Measurements from ENCODE around the gene GSTA3.
"Not testable (repeated sequence)": the region's sequence is repeated elsewhere in the genome, so short reads cannot be mapped to it uniquely, and the experiment has no call there.

Gene GSTA3

DNA sequence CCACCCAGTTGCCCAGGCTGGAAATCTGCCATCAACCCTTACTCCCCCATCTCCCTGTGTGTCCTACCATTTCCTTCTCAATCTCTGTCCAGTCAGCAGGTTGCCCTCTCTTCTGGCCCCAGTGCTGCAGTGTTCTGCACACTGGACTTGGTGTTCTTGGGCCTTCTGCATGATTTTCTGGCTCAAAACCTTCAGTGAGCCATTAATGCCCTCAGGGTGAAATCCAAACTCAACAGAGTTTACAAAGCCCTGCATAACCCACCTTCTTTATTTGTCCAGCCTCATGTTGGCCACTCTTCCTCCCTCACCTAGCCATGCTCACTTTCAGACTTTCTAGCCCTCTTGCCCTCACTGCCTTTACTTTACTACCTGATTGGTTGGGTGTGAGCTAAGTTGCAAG lies 5.0 kb upstream of the GSTA3 start:
- DNase-seq (ENCODE audit: low spot score) = no peak
- no peak for FAIRE-seq

DNA sequence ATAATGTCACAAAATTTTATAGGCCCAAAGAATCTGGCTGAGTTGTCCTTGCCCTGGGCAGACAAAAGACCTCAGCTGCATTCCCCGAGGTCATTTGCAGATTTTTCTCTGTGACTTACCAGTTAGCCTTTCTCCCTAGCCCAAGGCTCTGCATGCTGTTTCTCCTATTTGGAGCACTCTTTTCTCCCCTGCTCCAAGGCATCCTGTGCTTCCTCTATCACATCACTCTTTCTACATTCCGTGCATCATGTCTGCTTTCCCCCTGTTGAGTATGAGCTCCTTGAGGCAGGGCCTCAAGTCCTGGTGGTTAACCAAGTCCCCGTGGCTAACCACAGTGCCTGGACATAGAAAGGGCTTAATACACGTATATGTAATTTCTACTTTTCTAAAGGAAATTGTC lies 593 bp upstream of the GSTA3 start:
- no peak for FAIRE-seq
- no peak for DNase-seq (ENCODE audit: low spot score)

DNA sequence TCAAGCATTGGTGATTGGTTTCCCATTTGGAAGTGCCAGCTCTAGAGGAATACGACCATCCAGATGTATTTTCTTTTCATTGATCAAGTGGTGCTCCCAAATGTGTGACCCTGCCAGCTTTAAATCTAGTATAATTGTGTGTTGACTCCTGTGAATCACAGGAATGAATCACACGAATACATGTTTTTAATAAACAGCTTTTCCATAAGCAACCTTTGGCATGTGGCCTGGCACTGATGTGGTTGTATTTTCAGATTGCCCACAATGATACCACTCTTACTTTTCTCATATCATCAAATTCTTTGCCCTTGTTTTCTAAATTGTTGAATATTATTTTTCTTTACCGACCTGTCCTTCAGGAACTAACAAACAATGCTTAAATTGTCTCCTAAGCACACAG lies 367 bp downstream of the GSTA3 start:
- DNase-seq (ENCODE audit: low spot score) = no peak
- no peak for FAIRE-seq

DNA sequence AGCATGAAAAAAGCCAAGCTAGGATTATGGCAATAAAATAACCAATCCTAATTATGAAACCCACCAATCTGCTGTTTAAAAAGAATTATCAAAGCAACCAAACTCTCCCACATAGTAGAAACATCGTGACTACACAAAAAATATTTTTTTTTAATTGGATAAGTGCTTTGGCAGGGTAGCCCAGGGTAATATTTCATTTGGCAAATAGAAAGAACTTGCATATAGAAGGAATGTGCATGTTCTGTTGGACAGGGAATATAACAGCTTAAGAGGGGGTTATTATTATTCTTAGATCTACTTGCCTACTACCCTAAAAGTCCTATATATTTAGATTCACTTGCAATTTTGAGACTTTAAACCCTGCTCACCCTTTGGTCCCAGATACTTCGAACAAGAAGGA lies 972 bp downstream of the GSTA3 start:
- FAIRE-seq = no peak
- no peak for DNase-seq (ENCODE audit: low spot score)

DNA sequence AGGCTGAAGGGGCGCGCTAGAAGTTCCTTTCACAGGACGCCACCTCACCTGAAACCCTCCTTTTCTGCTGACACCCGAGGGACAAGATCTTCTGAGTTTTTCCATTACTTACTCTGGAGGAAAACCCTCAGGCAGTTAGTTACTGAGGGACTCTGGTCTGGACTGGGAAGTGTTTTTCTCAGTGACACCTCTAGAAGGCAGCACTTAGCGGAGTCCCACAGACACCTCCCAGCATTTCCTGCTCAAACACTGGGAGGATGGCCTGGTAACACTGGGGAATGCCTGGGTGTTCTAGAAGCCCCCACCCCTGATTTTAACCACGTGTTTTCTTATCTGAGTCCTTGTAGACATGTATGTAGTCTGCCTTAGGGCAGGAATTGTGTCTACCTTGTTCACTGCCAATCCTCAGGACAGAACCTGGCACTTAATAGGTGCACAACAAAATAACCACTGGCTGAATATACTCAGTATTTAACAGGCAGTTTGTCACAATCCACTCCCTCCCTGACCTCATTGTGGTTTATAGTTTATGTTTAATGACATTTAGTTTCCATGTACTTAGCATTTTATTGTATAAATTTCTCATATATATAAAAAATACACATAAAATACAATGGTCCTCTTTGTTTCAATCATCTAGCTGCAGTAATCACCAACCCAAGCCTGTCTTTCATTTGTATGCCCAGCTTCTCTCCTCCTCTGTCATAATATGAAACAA lies 4.8 kb downstream of the GSTA3 start:
- no peak for FAIRE-seq
- DNase-seq (ENCODE audit: low spot score) = no peak

DNA sequence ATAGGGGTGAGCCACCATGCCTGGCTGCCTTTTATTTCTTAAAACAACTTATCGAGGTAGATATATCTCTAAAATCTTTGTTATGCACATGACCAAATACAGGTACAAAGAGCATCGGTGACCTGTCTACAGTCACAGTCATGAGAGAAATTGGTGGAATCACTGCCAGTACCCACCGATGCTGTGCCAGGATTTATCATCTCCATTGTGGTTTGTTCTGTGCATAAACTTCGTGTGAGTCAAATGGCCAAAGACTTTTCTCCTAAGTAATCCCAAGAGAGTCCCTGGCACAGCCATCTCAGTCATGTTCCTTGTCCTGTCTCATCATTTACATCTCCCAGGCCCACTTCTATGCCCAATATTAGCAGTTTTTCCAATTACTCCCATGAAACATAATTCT lies 9.0 kb downstream of the GSTA3 start:
- DNase-seq (ENCODE audit: low spot score) = no peak
- FAIRE-seq = no peak

DNA sequence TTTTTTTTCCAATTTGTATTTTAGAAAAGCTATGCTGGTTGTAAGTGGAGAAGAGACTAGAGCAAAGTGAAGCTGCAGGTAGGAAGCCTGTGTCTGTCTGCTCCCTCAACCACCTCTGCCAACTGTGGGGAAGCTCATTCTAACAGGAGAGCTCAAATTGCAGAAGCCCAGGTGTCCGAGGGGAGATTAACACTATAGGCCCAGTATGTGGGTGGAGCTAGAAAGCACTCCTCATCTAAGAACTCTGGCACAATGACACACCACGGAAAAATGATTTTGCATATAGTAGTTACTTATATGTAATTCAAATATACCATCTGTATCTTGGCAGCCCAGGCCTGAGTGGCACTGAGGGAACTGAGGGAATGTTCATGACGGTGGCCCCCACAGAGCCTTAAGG lies 13.7 kb downstream of the GSTA3 start:
- not testable (repeated sequence) for DNase-seq (ENCODE audit: low spot score)
- peak; percentile 81 for FAIRE-seq

DNA sequence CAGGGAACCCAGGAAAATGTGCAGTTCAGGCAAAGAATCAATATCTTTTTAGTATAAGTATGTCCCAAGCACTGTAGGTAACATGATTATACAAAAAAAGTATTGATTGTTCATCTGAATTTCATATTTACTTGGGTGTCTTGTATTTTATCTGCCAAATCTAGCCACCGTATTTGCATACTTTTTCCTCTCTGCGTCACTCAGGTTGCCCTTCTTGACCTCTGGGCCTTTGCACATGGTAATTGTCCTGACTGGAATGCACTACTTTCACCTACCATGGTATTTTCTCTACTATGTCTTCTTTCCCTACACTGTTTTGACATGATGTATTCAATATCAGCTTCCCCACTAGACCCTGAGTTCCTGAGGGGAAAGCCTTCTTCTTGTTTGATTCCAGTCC lies 15.2 kb downstream of the GSTA3 start:
- DNase-seq (ENCODE audit: low spot score) (no peak), FAIRE-seq (no peak)

DNA sequence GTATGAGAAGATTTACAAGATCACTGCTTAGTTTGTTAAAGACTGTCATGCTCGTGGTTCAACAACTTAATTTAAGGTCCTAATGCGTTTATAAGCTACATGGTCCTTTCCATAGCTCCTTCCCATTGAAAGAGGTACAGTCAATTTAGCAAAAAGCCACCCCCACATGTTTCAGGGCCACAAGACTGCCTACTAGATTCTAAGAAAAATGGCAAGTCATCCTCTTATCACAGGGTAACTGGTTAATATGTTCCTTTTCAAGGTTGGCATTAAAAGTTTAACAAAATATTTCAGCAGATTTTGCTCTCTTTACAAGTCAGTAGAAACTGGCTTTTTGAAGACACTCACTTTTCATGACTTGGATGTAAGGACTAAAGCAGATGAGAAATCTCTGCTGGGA lies 15.7 kb downstream of the GSTA3 start:
- DNase-seq (ENCODE audit: low spot score) = no peak
- no peak for FAIRE-seq

DNA sequence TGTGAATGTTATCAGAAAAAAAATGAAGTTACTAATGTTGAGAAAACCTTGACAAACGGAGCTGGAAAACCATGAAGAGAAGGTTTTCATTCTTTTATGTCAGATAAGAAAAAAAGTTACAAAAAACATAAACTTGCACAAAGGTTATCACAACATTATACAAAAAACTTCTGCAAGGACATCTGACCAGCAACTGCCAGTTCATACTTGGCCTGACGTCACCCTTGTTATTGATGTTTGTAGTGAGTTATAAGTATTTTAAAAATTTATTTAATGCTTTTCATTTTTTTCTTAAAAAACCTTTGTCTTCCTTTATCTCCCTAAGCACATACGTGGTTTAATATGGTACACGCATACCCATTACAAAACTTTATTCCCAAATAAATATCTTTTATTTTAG lies 16.3 kb downstream of the GSTA3 start:
- no peak for DNase-seq (ENCODE audit: low spot score)
- FAIRE-seq = no peak

DNA sequence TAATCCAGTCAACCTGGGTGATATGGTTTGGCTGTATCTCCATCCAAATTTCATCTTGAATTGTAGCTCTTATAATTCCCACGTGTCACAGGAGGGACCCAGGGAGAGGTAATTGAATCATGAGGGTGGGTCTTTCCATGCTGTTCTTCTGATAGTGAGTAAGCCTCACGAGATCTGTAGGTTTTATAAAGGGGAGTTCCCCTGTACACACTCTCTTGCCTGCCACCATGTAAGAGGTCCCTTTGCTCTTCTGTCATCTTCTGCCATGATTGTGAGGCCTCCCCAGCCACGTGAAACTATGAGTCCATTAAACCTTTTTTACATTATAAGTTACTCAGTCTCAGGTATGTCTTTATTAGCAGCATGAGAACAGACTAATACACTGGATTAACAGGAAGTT lies 19.5 kb downstream of the GSTA3 start:
- DNase-seq (ENCODE audit: low spot score) = no peak
- no peak for FAIRE-seq

DNA sequence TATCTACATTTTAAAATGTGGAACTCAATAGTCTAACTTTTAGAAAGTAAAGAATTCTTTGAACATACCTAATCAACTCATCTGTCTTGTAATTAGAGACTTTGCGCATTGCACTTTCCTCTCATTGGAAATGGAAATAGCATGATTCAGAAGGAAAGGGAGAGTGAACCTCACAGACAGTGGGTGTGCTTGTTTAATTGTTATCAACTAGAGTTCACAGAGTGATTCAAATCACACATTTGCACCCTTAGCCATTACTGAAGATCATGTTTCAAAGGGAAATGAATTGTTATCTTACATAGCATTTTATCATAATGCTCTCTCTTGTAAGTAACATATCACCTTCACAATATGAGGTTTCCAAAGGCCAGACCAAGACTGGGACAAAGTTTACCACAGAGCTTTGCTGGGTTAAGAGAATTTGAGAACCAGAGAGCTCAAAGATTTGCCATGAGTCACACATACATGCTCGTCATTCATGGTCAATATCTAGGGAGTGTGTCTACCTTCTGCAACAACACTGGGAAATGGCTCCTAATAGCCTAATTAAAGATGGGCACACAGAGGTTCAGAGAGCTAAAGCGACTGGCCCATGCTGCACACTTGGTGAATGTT lies 21.5 kb downstream of the GSTA3 start:
- DNase-seq (ENCODE audit: low spot score) = no peak
- no peak for FAIRE-seq

DNA sequence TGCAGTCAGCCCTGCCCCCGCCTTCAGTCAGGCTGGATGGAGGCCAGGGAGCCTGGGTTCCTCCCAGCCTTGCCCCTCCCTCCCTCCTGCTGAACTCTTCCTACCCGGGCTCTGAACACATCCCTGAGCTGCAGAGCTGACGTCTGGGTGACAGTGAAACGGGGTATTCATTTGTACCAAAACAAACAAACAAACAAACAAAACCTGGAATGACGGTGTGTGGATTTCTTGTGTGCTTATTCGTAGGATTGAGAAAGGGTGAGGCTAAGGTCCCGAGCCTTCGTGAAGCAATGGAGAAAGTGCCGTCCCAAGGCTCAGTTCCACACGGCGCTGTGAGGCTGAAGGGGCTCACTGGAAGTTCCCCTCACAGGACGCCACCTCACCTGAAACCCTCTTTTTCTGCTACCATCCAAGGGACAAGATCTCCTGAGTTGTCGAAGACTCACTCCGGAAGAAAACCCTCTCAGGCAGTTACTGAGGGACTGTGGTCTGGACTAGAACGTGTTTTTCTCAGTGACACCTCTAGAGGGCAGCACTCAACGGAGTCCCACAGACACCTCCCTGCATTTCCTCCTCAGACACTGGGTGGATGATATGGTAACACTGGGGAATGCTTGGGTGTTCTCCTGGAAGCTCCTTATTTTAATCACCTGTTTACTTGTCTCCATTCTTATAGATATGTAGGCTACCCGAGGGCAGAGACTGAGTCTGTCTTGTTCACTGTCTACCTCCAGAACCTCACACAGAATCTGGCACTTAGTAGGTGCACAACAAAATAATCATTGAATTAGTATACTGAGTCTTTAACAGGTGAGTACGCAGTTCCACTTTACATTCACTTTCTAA lies 27.3 kb downstream of the GSTA3 start:
- DNase-seq (ENCODE audit: low spot score) (peak; percentile 90), FAIRE-seq (peak; percentile 74)

DNA sequence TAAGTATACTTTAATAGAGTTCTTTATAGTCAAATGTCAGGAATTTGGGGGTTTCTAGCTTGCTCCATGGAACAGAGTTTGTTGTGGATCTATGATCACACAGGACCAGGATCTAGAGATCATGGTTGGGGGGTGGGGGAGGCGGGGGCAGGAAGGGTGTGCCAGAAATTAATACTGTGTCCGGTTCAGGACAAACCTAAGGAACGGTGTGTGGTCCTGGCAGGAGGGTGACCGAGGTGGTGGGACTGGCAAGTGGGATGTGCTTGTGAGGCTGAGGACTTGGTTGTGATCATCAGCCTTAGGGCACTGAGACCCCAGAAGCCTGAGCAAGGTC lies 27.9 kb downstream of the GSTA3 start:
- DNase-seq (ENCODE audit: low spot score) (peak; percentile 35), FAIRE-seq (no peak)

DNA sequence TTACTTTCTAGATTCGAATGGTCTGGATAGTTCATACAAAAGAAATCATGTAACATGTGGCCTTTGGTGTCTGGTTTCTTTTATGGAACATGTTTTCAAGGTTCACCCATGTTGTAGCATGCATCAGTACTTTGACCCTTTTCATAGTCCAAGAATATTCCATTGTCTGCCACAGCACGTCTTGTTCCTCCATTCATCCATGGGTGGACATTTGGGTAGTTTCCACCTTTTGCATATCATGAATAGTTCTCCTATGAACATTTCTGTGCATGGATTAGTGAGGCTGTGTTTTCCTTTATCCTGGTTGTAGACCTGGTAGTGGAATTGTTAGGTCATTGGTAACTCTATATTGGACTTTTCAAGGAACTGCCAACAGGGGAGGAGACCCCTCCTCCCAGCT lies 31.7 kb downstream of the GSTA3 start:
- DNase-seq (ENCODE audit: low spot score) = no peak
- FAIRE-seq = no peak

DNA sequence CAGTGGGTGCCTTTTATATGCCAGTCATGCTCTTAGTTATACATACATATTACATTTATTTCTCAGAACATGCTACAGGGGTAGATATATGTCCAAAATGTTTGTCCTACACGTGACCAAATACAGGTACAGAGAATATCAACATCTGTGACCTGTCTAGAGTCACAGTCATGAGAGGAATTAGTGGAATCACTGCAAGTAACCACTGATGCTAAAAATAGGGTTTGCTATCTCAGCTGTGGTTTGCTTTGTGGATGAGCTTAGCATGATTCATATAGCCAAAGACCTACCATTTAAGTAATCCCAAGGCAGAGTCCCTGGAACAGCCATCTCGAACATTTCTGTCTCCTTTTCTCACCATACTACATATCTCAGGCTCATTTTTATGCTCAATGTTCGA lies 32.3 kb downstream of the GSTA3 start:
- no peak for FAIRE-seq
- peak; percentile 67 for DNase-seq (ENCODE audit: low spot score)

DNA sequence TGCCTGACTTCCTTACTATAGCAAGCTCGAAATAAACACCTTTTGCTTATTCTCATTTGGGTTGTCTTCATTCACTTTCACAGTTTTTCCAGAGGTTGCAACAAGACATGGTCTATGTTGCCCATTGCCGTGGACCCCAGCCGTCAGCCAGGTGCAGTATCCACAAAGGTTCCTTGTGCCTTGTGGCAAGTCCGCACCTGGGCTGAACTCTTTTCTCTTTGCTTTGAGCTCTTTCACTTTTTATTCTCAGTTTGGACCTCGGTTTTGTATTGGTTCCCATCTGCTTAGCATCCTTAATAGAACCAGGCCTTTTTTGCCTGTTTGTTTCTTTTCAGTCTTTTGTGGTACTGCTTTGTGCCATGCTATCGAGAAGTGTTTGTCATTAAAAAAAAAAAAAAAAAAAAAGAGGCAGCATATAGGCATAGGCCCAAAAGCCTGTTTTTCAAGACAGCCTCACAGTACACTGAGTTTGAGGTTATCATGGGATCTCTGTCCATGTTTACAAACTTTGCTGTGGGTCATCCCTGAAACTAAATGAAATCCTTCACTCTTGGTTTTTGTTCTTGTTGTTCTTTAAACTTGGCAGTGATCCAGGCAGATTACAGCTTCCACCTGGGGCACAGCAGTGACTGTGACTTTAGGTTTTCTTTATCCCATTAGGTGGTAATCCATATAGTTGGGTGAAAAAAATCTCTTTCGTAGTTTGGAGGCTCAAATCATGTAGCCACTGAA lies 33.3 kb downstream of the GSTA3 start:
- DNase-seq (ENCODE audit: low spot score) (no peak), FAIRE-seq (no peak)

DNA sequence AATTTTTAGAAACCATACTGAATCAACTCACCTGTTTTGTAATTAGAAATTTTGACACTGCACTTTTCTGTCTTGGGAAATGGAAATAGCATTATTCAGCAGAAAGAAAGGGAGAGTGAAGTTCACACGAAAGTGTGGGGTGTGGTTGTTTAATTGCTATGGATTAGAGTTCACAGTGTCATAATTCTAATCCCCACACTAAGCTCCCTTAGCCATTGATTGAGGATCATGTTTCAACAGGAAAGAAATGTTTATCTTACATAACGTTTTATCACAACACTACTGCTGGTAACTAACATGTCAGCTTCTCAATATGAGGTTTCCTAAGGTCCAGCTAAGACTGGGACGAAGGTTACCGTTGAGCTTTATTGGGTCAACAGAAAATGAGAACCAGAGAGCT lies 37.5 kb downstream of the GSTA3 start:
- FAIRE-seq = no peak
- DNase-seq (ENCODE audit: low spot score) = no peak

DNA sequence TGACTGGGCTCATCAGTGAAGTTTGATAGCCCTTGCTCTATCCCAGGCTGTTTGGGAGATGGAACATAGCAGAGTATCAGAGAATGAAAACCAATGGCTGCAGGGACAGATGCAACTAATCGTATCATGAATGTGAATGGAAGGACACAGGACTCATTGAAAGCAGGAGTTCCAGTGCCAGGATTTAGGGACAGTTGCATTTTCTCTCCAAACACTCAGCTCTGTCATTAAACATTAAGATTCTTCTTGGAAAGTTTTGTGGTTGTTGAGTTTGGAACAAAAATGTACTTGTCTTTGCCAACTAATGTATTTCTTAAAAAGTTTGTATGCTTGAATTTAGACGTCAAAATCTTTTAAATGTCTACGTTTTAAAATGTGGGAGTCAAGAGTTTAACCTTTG lies 37.9 kb downstream of the GSTA3 start:
- DNase-seq (ENCODE audit: low spot score) (no peak), FAIRE-seq (no peak)

DNA sequence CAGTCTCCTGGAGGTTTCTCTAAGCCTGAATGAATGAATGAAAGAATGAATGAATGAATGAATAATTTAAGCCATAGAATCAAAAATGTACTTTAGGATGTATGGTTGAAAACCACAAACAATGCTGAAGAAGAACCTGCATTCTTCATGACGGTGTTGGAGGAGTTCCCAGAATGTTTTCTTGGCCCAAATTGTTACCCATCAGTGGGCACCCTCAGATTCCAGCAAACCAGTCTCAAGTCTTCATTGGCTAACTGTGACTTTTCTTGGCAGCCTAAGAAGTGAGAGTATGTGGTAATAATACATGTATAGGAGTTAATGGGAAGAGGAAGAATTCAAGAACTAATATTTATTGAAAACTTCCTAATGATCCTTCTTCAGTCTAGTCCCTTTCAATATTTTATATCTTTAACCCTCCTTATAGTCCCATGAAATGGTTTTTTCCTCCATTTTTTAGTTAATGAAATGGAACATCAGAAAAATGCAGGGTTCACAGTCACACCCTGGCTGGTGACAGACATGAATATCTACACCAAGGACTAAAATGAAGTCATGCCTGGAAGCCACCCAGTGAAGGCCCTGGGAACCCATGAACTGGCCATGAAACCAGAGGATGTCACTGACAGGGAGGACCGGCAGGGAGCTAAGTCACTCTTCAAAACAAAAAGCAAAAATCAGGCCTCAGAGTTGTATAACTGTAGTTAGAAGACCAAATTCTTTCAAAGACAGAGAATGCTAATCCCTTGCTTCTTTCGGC lies 39.0 kb downstream of the GSTA3 start:
- DNase-seq (ENCODE audit: low spot score); FAIRE-seq: not testable (repeated sequence)

DNA sequence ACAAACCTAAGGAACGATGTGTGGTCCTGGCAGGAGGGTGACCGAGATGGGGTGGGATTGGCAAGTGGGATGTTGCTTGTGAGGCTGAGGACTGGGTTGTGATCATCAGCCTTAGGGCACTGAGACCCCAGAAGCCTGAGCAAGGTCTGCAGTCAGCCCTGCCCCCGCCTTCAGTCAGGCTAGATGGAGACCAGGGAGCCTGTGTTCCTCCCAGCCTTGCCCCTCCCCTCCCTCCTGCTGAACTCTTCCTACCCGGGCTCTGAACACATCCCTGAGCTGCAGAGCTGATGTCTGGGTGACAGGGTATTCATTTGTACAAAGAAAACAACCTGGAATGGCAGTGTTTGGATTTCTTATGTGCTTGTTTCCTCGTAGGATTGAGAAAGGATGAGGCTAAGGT lies 40.6 kb downstream of the GSTA3 start:
- FAIRE-seq = not testable (repeated sequence)

More for the DNA sequence above, 40.6 kb downstream of the GSTA3 start:
- not testable (repeated sequence) for DNase-seq (ENCODE audit: low spot score)

All from urothelium cell line (cell line).